Stimulated activated CD8-positive, alpha-beta memory T cell treated with anti-CD3 and anti-CD28 coated beads, Interleukin-7, amount 100 ng/mL, for 1 hour (primary cell): ENCODE measurements around the gene TRDMT1.

Source experiments
- DNase-seq, 2 donors: peaks; one replicate each; pipeline ENCODE4 v3.0.0-alpha.2; 2020; ENCODE audit warnings: low read depth in 2 of 2

The TRDMT1 gene

GRCh38 chr10:17200912-17201793 is at the start of gene TRDMT1:
TSS of gene TRDMT1 (minus strand) at chr10:17201672. CDS start at chr10:17201634, 38 bp downstream.
- DNase-seq: peak; percentile 56 to 60

GRCh38 chr10:17250736-17251135 is 49.3 kb upstream of the TRDMT1 start:
- DNase-seq: no peak

GRCh38 chr10:17249820-17250219 is 48.3 kb upstream of the TRDMT1 start:
- DNase-seq: no peak

- no peak for DNase-seq
These were observed 47.5 kb upstream of the TRDMT1 start for GRCh38 chr10:17248964-17249363.

- no peak for DNase-seq
These were observed 45.7 kb upstream of the TRDMT1 start for GRCh38 chr10:17247210-17247609.

GRCh38 chr10:17244700-17245365 is 43.4 kb upstream of the TRDMT1 start:
- no peak for DNase-seq

- DNase-seq: no peak
These were observed 40.3 kb upstream of the TRDMT1 start for GRCh38 chr10:17241611-17242333.

- no peak for DNase-seq
These were observed 39.1 kb upstream of the TRDMT1 start for GRCh38 chr10:17240616-17241015.

- DNase-seq: no peak
These were observed 38.6 kb upstream of the TRDMT1 start for GRCh38 chr10:17240096-17240495.

- DNase-seq: no peak
These were observed 38.0 kb upstream of the TRDMT1 start for GRCh38 chr10:17239345-17240085.

- DNase-seq: no peak
These were observed 37.2 kb upstream of the TRDMT1 start for GRCh38 chr10:17238445-17239291.

GRCh38 chr10:17237915-17238444 is 36.5 kb upstream of the TRDMT1 start:
- DNase-seq: no peak

GRCh38 chr10:17237149-17237527 is 35.7 kb upstream of the TRDMT1 start:
- no peak for DNase-seq

- DNase-seq: no peak
These were observed 35.1 kb upstream of the TRDMT1 start for GRCh38 chr10:17236468-17237148.

GRCh38 chr10:17235136-17235535 is 33.7 kb upstream of the TRDMT1 start:
- DNase-seq: no peak

GRCh38 chr10:17234431-17234945 is 33.0 kb upstream of the TRDMT1 start:
- no peak for DNase-seq

GRCh38 chr10:17233286-17233991 is 32.0 kb upstream of the TRDMT1 start:
- no peak for DNase-seq

- no peak for DNase-seq
These were observed 30.9 kb upstream of the TRDMT1 start for GRCh38 chr10:17232276-17232960.
